Hepatocyte (in vitro differentiated cells): ENCODE data around the gene NDUFB8.

Source experiments
- EZH2 ChIP-seq: fragments of 200-600 bp; sonication (generic); IDR thresholded peaks from 2 replicates; pipeline ENCODE4 v1.6.1; 2016; ENCODE audit warnings: antibody characterized with exemption, mild to moderate bottlenecking, borderline replicate concordance
- TF ChIP-seq, protein P1 (sequence below): fragments of 200-600 bp; sonication (generic); IDR thresholded peaks from 2 replicates; pipeline ENCODE4 v1.5.1; 2016; ENCODE audit warnings: antibody characterized with exemption, mild to moderate bottlenecking; ENCODE audit not compliant: poor library complexity

- TF ChIP-seq, protein P1, sequence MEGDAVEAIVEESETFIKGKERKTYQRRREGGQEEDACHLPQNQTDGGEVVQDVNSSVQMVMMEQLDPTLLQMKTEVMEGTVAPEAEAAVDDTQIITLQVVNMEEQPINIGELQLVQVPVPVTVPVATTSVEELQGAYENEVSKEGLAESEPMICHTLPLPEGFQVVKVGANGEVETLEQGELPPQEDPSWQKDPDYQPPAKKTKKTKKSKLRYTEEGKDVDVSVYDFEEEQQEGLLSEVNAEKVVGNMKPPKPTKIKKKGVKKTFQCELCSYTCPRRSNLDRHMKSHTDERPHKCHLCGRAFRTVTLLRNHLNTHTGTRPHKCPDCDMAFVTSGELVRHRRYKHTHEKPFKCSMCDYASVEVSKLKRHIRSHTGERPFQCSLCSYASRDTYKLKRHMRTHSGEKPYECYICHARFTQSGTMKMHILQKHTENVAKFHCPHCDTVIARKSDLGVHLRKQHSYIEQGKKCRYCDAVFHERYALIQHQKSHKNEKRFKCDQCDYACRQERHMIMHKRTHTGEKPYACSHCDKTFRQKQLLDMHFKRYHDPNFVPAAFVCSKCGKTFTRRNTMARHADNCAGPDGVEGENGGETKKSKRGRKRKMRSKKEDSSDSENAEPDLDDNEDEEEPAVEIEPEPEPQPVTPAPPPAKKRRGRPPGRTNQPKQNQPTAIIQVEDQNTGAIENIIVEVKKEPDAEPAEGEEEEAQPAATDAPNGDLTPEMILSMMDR: no peak
- TF ChIP-seq EZH2: no peak
These were observed 36.9 kb upstream of the NDUFB8 start for GRCh38 chr10:100566561-100566960.
